GM19043 (cell line): ENCODE measurements around the gene GPR152.

Source experiments
- ATAC-seq: cut with Tn5 transposase; IDR thresholded peaks from one replicate; pipeline ENCODE4 v1.9.1; 2021; ENCODE audit warnings: low read depth; ENCODE audit not compliant: unreplicated experiment

Gene GPR152

GRCh38 chr11:67452141-67452952 lies at the start of gene GPR152:
Gene GPR152 (minus strand): TSS chr11:67452729. CDS start chr11:67452724, 5 bp downstream.
- ATAC-seq = no peak

GRCh38 chr11:67501854-67502253 lies 49.3 kb upstream of the GPR152 start:
- no peak for ATAC-seq

GRCh38 chr11:67500831-67501715 lies 48.5 kb upstream of the GPR152 start:
- no peak for ATAC-seq

DNA sequence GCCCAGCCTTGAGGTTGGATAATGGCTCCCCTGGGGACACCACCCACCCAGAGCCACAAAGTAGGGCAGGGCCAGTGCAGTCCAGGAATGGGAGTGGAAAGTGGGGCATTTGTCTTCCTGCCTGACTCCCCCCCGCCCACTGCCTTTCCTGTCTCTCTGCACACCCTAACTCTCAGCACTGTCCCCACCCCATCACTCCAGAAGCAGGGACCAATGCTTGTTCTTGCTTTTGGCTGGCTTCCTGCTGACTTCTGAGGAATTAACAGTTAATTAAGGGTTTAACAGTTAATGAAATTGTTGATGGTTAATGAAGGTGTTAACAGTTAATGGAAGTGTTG lies 47.9 kb upstream of the GPR152 start:
- no peak for ATAC-seq

DNA sequence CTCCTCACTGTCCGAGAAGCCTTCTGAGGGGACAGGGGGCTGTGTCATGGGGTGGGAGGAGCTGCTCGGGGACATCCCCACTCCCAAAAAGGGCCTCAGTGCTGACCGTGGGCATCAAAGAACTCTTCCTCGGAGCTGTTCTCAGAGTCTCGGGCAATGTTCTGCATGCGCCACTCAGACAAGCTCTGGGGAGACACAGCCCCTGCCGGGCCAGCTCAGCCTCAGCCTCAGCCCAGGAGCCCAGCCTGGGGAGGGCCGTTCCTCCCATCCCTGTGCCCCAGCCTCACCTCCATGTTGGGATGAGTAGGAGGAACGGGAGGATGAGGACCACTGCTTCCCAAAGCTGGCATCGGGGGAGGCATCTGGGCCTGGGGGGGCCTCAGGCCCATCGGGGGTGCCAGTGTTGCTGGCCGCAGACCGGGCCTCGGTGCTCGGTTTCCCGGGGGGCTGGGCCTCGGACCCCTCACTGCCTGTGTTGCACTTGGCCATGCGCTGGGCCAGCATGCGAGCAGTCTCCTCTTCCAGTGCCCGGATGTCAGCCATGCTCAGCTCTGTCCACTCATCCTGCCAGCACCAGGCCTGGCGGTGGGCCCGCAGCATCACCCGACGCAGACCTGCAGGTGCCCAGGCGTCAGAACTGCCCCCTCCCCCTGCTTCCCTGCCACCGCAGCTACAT lies 47.4 kb upstream of the GPR152 start:
- ATAC-seq = no peak

GRCh38 chr11:67498544-67498972 lies 46.0 kb upstream of the GPR152 start:
- ATAC-seq = no peak

DNA sequence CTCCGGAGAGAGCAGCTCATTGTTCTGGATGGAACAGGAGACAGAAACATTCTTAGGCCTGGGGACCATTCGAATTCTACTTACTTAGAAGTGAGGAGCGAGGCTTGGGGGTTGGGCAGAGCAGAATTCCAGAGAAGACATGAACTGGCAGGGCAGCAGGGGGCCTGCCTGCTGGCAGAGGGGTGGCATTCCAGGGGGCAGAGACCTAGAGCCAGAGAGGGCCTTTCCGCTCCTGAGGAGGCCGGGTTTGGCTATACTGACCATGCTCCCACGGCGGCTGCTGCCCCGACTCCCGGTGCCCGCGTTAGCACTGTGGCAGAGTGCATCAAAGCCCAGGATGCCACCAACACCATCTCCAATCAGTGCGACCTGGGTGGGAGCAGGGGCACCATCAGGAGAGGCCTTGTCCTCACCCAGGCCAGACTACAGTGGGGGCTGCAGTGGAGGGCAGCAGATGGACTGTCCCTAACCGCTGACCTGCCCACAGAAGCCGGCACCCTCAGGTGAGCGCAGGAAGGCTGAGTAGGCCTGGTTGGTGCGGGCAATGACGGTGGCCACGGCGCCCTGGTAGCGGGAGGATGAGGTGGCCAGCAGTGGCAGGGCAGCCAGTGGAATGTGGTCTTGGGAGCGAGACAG lies 45.2 kb upstream of the GPR152 start:
- ATAC-seq = no peak

GRCh38 chr11:67496113-67496512 lies 43.6 kb upstream of the GPR152 start:
- ATAC-seq = no peak

DNA sequence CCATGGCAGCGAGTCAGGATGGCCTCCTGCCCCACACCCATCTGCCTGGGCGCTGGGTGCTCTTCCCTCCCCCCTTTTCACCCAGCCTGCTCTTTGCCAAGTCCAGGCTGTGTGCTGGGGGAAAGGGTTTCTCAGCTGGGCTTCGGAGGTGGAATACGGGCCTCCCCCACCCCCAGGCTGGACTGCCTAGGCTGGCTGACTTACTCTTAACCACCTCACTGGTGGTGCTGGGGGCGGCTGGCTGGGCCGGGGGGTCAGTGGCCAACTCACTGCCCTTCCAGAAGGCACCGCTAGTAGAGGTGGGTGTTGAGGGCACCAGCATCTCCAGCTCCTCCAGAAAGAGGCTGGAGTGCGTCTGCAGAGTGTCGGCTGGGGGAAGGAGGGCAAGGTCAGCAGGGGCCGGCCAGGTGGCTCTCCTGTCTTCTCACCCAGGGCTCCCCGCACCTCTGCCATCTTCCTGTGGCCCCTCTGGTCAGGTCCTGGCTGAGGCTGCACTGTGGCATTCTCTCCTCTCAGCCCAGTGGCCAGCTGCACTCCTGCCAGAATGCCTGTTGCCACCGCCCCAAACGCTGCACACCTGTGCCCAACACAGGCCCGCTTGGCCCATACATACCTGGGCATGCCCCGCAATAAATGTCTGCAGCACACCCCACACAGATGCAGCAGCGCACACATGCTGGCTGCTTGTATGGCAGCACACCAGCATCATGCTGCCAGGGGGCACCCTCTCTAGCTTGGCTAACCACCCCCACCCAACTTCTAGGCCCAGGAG lies 42.9 kb upstream of the GPR152 start:
- no peak for ATAC-seq

DNA sequence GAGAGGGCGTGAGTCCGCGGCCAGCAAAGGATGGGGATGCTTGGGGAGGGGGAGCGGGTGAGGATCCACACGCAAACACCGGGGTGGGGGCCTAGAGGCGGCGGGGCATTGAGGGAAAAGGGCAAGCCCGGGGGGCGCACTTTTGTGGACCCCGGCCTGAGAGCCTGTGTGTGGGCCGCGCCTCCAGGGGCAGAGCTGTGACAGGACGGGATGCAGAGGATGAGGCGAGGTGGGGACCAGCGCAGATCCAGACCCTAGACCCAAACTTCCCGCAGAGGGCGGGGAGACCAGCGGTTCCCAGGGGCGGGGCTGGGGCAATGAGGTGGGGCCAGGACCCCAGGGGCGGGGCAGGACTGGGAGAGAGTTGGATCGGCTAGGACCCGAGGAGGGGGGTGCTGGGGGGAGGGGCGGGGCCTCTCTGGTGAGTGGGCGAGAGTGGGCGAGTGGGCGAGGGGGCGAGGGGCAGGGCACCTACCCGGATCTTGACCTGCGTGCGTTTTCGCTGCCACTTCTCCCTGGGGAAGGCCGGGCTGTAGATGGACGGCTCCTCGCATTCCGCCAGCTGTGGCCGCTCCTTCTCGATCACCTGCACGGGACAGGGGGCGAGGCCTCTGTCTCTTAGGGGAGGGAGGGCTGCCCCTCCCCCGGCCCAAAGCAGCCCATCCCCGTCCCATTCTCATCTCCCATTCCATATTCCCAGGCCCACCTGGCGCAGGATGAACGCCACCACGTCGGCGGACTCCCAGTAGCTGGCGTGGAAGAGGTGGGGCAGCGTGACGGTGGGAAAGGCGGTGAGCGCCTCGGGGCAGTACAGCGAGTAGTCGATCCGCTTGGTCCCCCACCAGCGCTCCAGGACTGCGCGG lies 42.1 kb upstream of the GPR152 start:
- ATAC-seq = no peak

- no peak for ATAC-seq
Measured at GRCh38 chr11:67493548-67494370, 41.2 kb upstream of the GPR152 start.

DNA sequence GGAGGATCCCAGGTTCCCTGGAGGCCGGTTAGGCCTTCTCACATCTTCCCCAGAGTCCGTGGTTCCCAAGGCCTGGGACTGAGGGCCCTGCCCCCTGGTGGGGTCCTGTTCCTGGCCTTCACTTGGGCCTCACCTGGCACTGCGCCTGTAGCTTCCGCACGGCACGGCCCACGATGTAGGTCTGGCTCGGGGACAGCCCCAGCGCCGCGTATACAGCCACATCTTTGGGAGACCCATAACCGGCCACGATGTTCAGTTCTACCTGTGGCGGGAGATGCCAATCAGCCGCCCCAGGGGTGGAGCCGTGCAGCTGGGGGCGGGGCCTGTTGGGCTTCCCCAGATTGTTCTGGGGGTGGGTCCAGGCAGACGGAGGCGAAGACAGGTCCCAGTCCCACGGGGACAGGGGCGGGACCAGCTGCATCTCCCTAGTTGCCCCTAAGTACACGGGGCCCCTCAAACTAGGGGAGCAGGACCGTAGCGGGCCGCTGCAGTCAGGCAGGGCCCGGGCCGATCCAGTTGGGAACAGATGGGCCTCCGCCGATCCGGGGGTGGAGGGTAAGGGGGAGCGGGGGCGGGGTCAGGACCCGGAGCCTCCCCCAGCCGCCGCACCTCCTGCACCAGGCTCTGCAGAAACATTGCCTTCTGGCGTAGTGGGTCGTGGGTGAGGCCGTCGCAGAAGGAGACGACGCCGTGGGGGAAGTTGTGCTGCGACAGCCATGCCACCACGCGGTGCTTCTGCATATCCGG lies 40.4 kb upstream of the GPR152 start:
- no peak for ATAC-seq

DNA sequence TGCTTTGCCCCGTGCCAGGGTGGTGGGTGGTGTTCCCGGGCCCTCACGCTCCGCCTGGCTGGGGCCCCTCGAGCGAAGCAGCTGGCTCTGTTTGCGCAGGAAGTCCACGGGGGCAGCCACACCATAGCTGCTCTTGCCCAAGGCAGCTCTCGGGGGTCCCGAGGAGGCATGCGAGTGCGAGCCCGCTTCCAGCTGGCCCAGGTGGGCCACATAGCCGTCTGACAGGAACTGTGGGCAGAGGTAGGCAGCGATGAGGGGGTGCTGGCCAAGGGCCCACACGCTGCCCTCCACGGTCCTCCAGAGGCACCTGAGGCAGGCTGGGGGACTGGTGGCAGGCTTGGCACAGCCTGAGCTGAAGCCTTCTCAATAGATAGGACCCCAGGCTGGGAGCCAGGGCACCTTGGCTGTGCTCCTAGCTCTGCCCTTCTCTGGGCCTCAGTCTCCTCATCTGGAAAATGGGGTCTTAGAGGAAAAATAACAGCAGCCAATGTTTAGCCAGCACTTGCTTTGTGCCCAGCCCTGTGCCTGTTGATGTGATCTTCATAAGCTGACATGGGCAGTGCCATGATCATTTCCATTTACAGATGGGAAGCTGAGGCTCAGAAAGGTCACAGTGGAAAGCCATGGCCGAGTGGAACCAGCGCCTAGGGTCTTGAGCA lies 39.7 kb upstream of the GPR152 start:
- ATAC-seq = no peak

DNA sequence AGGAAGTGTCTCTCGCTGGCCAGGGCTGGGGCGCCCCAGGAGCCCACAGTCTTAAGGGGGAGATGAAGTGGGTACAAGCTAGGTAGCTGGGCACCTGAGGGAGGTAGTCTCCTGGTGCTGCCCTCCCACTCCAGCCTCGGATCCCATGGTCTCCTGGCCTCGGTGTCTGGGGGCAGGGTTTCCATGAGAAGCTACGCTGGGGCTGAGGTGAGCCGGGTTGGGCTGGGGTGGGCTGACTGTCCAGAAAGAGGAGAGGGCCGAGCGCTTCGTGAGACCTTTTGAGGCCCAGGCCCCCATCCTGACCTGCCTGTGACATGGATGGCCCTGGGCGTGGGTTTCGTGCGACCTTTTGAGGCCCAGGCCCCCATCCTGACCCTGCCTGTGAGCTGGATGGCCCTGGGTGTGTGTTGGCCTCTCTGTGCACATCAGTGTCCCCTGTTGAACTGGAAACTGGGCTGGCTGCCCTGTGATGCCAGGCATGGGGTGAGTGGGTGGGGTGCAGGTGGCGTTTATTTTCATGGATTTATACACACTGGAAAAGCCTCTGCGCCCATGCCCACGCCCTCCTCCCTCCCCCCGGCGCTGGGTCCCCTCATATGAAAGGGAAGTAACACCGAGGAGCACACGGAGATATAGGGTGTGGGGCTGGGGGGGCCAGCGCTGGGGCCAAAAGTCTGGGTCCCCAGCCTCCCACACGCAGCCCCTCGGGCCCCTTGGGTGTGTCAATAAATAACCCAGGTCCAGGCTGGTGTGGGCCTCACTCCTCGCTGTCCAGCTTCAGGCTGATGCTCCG lies 38.9 kb upstream of the GPR152 start:
- ATAC-seq = no peak

GRCh38 chr11:67490727-67491065 lies 38.2 kb upstream of the GPR152 start:
- no peak for ATAC-seq
